NB4 (cell line): ENCODE results near the gene TUBGCP2.

Source experiments
- DNase-seq: peaks from one replicate; pipeline ENCODE4 v3.0.0; 2010; ENCODE audit warnings: low read depth
- H3K4me3 ChIP-seq: one replicate; pipeline ENCODE4 v1.5.1; 2011; ENCODE audit warnings: mild to moderate bottlenecking, low read depth, low read length, moderate library complexity
- MYC ChIP-seq: IDR thresholded peaks from 2 replicates; pipeline ENCODE4 v1.6.1; 2011; ENCODE audit warnings: low read depth, low read length
- POLR2A ChIP-seq: IDR thresholded peaks from 2 replicates; pipeline ENCODE4 v1.6.1; 2011; ENCODE audit warnings: mild to moderate bottlenecking; ENCODE audit not compliant: insufficient read length; ENCODE audit errors: extremely low read depth
- TF ChIP-seq, protein P1 (sequence below): IDR thresholded peaks from 2 replicates; pipeline ENCODE4 v1.6.1; 2011; ENCODE audit warnings: low read depth, low read length
- TF ChIP-seq, protein P2 (sequence below): IDR thresholded peaks from one replicate; pipeline ENCODE4 v1.5.1; 2012; ENCODE audit warnings: low read depth, low read length

Gene TUBGCP2

GRCh38 chr10:133242611-133243356, 65.9 kb downstream of the TUBGCP2 start:
- no peak overlapping the region for H3K4me3 ChIP-seq
- TF ChIP-seq MYC, result no peak
- TF ChIP-seq, protein P1, sequence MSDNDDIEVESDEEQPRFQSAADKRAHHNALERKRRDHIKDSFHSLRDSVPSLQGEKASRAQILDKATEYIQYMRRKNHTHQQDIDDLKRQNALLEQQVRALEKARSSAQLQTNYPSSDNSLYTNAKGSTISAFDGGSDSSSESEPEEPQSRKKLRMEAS, result no peak
- TF ChIP-seq, protein P2, sequence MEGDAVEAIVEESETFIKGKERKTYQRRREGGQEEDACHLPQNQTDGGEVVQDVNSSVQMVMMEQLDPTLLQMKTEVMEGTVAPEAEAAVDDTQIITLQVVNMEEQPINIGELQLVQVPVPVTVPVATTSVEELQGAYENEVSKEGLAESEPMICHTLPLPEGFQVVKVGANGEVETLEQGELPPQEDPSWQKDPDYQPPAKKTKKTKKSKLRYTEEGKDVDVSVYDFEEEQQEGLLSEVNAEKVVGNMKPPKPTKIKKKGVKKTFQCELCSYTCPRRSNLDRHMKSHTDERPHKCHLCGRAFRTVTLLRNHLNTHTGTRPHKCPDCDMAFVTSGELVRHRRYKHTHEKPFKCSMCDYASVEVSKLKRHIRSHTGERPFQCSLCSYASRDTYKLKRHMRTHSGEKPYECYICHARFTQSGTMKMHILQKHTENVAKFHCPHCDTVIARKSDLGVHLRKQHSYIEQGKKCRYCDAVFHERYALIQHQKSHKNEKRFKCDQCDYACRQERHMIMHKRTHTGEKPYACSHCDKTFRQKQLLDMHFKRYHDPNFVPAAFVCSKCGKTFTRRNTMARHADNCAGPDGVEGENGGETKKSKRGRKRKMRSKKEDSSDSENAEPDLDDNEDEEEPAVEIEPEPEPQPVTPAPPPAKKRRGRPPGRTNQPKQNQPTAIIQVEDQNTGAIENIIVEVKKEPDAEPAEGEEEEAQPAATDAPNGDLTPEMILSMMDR, result no peak
- no peak for TF ChIP-seq POLR2A
- no peak for DNase-seq

DNA sequence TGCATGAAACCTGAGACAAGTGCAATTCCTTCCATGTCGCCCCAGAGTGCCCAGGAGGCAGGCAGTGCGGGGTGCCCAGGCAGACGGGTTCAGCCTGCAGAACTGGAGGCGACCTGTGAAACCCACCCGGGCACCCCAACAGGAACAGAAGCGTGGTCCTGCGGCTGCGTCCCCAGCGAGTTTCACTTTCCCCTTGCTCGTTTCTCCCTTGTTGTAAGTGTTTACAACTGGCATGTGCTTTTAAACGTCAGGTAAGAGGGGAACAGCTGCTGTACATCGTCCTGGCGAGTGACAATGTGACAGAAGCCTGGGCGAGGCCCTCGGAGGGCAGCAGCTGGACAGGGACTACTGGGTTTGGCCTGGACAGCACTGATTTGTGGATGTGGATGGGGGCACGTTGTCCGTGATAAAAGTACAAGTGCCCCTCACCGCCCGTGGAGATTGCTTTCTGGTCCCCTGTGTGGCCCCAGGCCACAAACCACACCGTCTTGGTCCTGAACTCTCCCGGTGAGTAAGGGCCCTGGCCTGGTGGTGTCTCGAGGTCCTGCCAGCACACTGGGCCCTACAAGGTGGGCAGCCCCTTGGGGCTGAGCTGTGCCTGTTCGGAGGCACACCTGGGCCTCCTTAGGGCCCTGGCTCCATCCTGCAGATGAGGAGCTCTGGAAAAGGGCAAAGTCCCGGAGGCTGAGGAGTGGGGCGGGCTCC, 67.0 kb downstream of the TUBGCP2 start:
- no peak overlapping the region for H3K4me3 ChIP-seq
- no peak for DNase-seq
- TF ChIP-seq, protein P2, result no peak
- no peak for TF ChIP-seq POLR2A

DNA sequence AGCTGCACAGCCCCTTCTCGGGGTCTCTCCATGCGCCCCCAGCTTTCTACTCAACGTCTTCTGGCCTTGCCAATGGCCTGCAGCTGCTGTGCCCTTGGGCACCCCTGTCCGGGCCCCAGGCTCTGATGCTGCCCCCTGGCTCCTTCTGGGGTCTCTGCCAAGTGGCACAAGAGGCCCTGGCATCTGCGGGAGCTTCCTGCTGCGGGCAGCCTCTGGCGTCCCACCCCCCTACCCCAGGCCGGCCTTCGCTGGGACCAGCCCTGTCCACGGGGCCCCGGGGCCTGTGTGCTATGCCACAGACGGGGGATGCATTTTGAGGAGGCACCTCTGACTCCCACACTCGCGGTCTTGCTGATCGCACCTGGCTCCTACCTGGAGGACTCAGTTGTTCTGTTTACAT, 68.7 kb downstream of the TUBGCP2 start:
- no peak for TF ChIP-seq POLR2A
- TF ChIP-seq, protein P2, result no peak
- TF ChIP-seq MYC, result no peak
- TF ChIP-seq, protein P1, result no peak
- DNase-seq, result no peak
- H3K4me3 ChIP-seq, result no peak overlapping the region

GRCh38 chr10:133238466-133238804, 70.2 kb downstream of the TUBGCP2 start:
- DNase-seq, result no peak
- no peak overlapping the region for H3K4me3 ChIP-seq
- TF ChIP-seq, protein P2, result no peak
- TF ChIP-seq MYC, result no peak
- TF ChIP-seq, protein P1, result no peak
- no peak for TF ChIP-seq POLR2A

- TF ChIP-seq POLR2A (no peak), MYC (no peak)
- TF ChIP-seq, protein P1, result no peak
- TF ChIP-seq, protein P2, result no peak
- DNase-seq, result no peak
- H3K4me3 ChIP-seq, result no peak within 1 kb of the TSS
Observed at GRCh38 chr10:133237588-133238465, 70.8 kb downstream of the TUBGCP2 start, which contains the start of gene VENTX. Gene VENTX (plus strand): TSS chr10:133237855. CDS start chr10:133237915, 60 bp downstream.
